WTC11 (cell line): Measurements from ENCODE around the gene GAS6.

Experiments used
- ESRRA ChIP-seq: sonication (generic); formaldehyde crosslinking; IDR thresholded peaks from 2 replicates; pipeline ENCODE4 v1.8.1; 2022; ENCODE audit warnings: mild to moderate bottlenecking, missing genetic modification reagents, borderline replicate concordance
- IRF2 ChIP-seq: sonication (generic); formaldehyde crosslinking; IDR thresholded peaks from 2 replicates; pipeline ENCODE4 v1.8.0; 2022; ENCODE audit warnings: low read depth, missing genetic modification reagents, borderline replicate concordance
- NFYB ChIP-seq: sonication (generic); formaldehyde crosslinking; conservative IDR thresholded peaks from 2 replicates; pipeline ENCODE4 v1.8.0; 2022; ENCODE audit warnings: low read depth, missing genetic modification reagents
- TF ChIP-seq, protein P1 (sequence below): fragments of 200-600 bp; IDR thresholded peaks from 2 replicates; pipeline ENCODE4 v1.8.0; 2022; ENCODE audit warnings: antibody characterized with exemption
- TF ChIP-seq, protein P2 (sequence below): sonication (generic); formaldehyde crosslinking; conservative IDR thresholded peaks from 2 replicates; pipeline ENCODE4 v1.8.1; 2022; ENCODE audit warnings: mild to moderate bottlenecking, missing genetic modification reagents

DNA sequence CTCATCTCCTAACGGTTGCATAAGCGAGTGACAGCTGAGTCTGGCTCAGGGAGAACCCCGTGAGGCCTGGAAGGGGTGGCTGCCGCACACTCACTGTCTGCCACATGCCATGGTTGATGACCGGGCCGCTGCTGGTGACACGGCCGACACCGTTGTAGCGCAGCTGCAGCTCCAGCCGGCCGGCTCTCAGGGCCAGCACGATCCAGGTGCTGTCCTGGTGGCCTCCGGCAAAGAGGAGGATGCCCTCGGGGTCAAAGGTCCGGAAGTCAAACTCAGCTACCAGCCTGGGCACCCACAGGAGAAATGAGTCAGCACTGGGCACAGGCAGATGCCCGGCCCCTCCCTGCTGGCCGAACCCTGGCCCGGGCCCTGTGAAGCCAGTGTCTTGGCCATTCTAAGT lies 31.7 kb downstream of the GAS6 start:
- TF ChIP-seq ESRRA = no peak
- TF ChIP-seq NFYB (CRISPR knock-in tag) = no peak
- TF ChIP-seq, protein P1, sequence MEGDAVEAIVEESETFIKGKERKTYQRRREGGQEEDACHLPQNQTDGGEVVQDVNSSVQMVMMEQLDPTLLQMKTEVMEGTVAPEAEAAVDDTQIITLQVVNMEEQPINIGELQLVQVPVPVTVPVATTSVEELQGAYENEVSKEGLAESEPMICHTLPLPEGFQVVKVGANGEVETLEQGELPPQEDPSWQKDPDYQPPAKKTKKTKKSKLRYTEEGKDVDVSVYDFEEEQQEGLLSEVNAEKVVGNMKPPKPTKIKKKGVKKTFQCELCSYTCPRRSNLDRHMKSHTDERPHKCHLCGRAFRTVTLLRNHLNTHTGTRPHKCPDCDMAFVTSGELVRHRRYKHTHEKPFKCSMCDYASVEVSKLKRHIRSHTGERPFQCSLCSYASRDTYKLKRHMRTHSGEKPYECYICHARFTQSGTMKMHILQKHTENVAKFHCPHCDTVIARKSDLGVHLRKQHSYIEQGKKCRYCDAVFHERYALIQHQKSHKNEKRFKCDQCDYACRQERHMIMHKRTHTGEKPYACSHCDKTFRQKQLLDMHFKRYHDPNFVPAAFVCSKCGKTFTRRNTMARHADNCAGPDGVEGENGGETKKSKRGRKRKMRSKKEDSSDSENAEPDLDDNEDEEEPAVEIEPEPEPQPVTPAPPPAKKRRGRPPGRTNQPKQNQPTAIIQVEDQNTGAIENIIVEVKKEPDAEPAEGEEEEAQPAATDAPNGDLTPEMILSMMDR = no peak
- TF ChIP-seq IRF2 (CRISPR knock-in tag) = no peak
- TF ChIP-seq, protein P2, sequence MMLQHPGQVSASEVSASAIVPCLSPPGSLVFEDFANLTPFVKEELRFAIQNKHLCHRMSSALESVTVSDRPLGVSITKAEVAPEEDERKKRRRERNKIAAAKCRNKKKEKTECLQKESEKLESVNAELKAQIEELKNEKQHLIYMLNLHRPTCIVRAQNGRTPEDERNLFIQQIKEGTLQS (CRISPR knock-in tag) = no peak
